CD4-positive, alpha-beta T cell treated with Interleukin-2 at 100 ng/mL for 4 hours (primary cell): ENCODE data around the gene TFIP11.

Experiments
- DNase-seq: peaks from one replicate; pipeline ENCODE4 v3.0.0-alpha.2; 2020; ENCODE audit warnings: low spot score

Gene TFIP11

GRCh38 chr22:26447584-26448329, 64.5 kb downstream of the TFIP11 start:
- DNase-seq = no peak

- DNase-seq = no peak
Observed at GRCh38 chr22:26446808-26447515, 65.3 kb downstream of the TFIP11 start.

GRCh38 chr22:26445577-26446275, 66.5 kb downstream of the TFIP11 start:
- no peak for DNase-seq

GRCh38 chr22:26444777-26445176, 67.5 kb downstream of the TFIP11 start:
- DNase-seq = no peak

- DNase-seq = no peak
Observed at GRCh38 chr22:26443901-26444690, 68.2 kb downstream of the TFIP11 start.

- DNase-seq = no peak
Observed at GRCh38 chr22:26442086-26442756, 70.1 kb downstream of the TFIP11 start.
